ENCODE measurements around the gene LHFPL2. TPM values are rescaled to one million over a fixed set of nuclear protein-coding genes. Genes with fewer than 3 reads are reported as not detected.

Gene LHFPL2
- total RNA-seq, 2 experiments from 2014 or later = 0.19 to 0.25 TPM

DNA sequence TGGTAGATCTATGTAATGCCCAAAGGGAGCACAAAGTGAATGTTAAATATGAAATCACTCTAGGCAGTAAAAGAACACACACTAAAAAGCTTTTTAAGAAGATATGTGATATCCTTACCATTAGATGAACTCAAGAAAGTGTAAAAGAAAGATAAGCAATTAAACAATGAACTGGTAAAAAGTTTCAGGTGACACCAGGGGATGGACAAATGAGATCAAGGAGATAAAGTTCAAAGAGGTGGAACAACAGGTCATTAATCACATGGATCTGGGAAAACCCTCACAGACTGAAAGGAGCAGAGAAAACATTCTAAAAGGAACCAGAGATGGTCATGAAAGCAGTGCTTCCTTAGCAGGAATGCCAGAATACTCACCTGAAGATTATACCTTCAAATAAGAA lies 40.7 kb downstream of the LHFPL2 start:
- CTCF ChIA-PET = no interaction called here

DNA sequence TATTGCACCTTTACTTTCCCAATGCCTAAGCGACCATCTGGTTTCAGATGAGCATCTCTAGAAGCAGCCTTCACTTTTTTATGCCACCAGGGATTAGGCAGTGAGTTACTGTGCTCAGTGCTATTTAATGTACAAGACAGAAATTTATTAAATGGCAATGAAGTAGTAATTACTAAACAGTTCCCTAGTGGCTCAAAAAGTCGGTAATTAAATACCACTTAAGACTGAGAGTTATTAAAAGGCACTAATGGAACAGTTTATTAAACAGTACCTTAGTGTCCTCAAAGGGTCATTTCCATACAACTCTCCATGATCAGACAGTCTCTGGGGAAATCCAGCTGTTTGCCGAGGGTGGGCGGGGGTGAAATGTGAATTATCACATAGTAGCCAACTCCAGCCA lies 42.3 kb downstream of the LHFPL2 start:
- ChIA-PET CTCF (no interaction called here), POLR2A (no interaction called here)
- no peaks in the 10 kb centered on the region for H3K36me3 ChIP-seq (ENCODE audit: insufficient read depth, low read length)
- no peak overlapping the region for H3K4me3 ChIP-seq (ENCODE audit: low read length)
- no peaks in the 10 kb centered on the region for H3K4me1 Mint-ChIP-seq (ENCODE audit: low read depth)
- H3K27ac Mint-ChIP-seq = no peak overlapping the region
- ATAC-seq (ENCODE audit: poor library complexity) = no peak
- intact Hi-C loops (cut with DNase I, micrococcal nuclease) = no loop called here
- H3K9me3 Mint-ChIP-seq = no peaks in the 10 kb centered on the region
- H3K27me3 Mint-ChIP-seq = no peaks in the 10 kb centered on the region
- TF ChIP-seq, protein P1, sequence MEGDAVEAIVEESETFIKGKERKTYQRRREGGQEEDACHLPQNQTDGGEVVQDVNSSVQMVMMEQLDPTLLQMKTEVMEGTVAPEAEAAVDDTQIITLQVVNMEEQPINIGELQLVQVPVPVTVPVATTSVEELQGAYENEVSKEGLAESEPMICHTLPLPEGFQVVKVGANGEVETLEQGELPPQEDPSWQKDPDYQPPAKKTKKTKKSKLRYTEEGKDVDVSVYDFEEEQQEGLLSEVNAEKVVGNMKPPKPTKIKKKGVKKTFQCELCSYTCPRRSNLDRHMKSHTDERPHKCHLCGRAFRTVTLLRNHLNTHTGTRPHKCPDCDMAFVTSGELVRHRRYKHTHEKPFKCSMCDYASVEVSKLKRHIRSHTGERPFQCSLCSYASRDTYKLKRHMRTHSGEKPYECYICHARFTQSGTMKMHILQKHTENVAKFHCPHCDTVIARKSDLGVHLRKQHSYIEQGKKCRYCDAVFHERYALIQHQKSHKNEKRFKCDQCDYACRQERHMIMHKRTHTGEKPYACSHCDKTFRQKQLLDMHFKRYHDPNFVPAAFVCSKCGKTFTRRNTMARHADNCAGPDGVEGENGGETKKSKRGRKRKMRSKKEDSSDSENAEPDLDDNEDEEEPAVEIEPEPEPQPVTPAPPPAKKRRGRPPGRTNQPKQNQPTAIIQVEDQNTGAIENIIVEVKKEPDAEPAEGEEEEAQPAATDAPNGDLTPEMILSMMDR (IDR thresholded peaks at IDR 0.05) = no peak
- no peak for DNase-seq
- H3K4me3 Mint-ChIP-seq = no peak overlapping the region
- no peaks in the 10 kb centered on the region for H3K4me1 ChIP-seq (ENCODE audit: insufficient read depth, low read length)
- no peaks in the 10 kb centered on the region for H3K27me3 ChIP-seq (ENCODE audit: control insufficient read depth in 1 of 2, insufficient read depth in 2 of 2, low read length in 2 of 2)
- no peaks in the 10 kb centered on the region for H3K36me3 Mint-ChIP-seq (ENCODE audit: low read depth)
- no peak overlapping the region for H3K27ac ChIP-seq (ENCODE audit: low read depth in 1 of 2, low read length in 2 of 2)
- H3K9me3 ChIP-seq (ENCODE audit: control insufficient read depth in 1 of 2, insufficient read depth in 1 of 2, low read length in 2 of 2) = no peaks in the 10 kb centered on the region

More for the DNA sequence above, 40.7 kb downstream of the LHFPL2 start:
- H3K27me3 Mint-ChIP-seq = no peaks in the 10 kb centered on the region
- DNase-seq (no peak), ATAC-seq (ENCODE audit: poor library complexity) (no peak)
- intact Hi-C loops (cut with DNase I, micrococcal nuclease) = no loop called here
- H3K4me1 Mint-ChIP-seq (ENCODE audit: low read depth) = no peaks in the 10 kb centered on the region
- H3K27ac Mint-ChIP-seq = no peak overlapping the region
- no peaks in the 10 kb centered on the region for H3K9me3 Mint-ChIP-seq
- Histone ChIP-seq H3K9me3 (ENCODE audit: control insufficient read depth in 1 of 2, insufficient read depth in 1 of 2, low read length in 2 of 2) (no peaks in the 10 kb centered on the region), H3K27ac (ENCODE audit: low read depth in 1 of 2, low read length in 2 of 2) (no peak overlapping the region), H3K4me3 (ENCODE audit: low read length) (no peak overlapping the region), H3K36me3 (ENCODE audit: insufficient read depth, low read length) (no peaks in the 10 kb centered on the region), H3K27me3 (ENCODE audit: control insufficient read depth in 1 of 2, insufficient read depth in 2 of 2, low read length in 2 of 2) (no peaks in the 10 kb centered on the region), H3K4me1 (ENCODE audit: insufficient read depth, low read length) (no peaks in the 10 kb centered on the region)
- H3K36me3 Mint-ChIP-seq (ENCODE audit: low read depth) = no peaks in the 10 kb centered on the region
- TF ChIP-seq, protein P1 (IDR thresholded peaks at IDR 0.05) = no peak
- no peak overlapping the region for H3K4me3 Mint-ChIP-seq
- POLR2A ChIA-PET = no interaction called here

DNA sequence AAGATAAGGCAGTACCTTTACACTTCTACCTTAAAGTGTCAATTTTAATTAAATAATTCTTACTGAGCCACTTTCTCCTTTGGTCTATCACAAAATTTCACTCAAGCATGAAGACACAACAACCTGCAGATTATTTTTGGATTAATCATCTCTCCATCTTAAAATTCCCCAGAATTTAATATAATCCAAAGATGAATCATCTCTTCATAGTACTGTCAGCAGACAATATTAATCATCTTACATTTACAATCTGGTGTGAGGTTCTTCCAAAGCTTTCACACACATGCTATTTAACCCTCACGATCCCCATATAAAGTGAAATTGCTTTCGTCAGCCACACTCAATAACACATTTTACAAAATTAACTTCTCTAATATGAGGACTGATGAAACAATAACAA lies 43.0 kb downstream of the LHFPL2 start:
- Mint-ChIP-seq H3K4me1 (ENCODE audit: low read depth) (no peaks in the 10 kb centered on the region), H3K9me3 (no peaks in the 10 kb centered on the region), H3K36me3 (ENCODE audit: low read depth) (no peaks in the 10 kb centered on the region), H3K27me3 (no peaks in the 10 kb centered on the region), H3K27ac (no peak overlapping the region), H3K4me3 (no peak overlapping the region)
- DNase-seq (no peak), ATAC-seq (ENCODE audit: poor library complexity) (no peak)
- CTCF ChIA-PET = no interaction called here
- H3K27me3 ChIP-seq (ENCODE audit: control insufficient read depth in 1 of 2, insufficient read depth in 2 of 2, low read length in 2 of 2) = no peaks in the 10 kb centered on the region
- no peak overlapping the region for H3K27ac ChIP-seq (ENCODE audit: low read depth in 1 of 2, low read length in 2 of 2)
- H3K36me3 ChIP-seq (ENCODE audit: insufficient read depth, low read length) = no peaks in the 10 kb centered on the region
- intact Hi-C loops (cut with DNase I, micrococcal nuclease) = no loop called here
- no peak overlapping the region for H3K4me3 ChIP-seq (ENCODE audit: low read length)
- TF ChIP-seq, protein P1 (IDR thresholded peaks at IDR 0.05) = no peak
- H3K4me1 ChIP-seq (ENCODE audit: insufficient read depth, low read length) = no peaks in the 10 kb centered on the region
- POLR2A ChIA-PET = no interaction called here
- no peaks in the 10 kb centered on the region for H3K9me3 ChIP-seq (ENCODE audit: control insufficient read depth in 1 of 2, insufficient read depth in 1 of 2, low read length in 2 of 2)
